H1 (cell line): ENCODE measurements around the gene GLCE. TPM values are rescaled to one million over a fixed set of nuclear protein-coding genes. Genes with fewer than 3 reads are reported as not detected.

ENCODE experiments used
- CBX5 ChIP-seq: fragments of 300-800, 300-1000 bp; sonication (generic); IDR thresholded peaks from 2 replicates; pipeline ENCODE4 v1.7.1; 2016; ENCODE audit warnings: antibody characterized with exemption, low read length, low read depth
- EGR1 ChIP-seq: IDR thresholded peaks from 2 replicates; pipeline ENCODE4 v1.6.1; 2011; ENCODE audit warnings: low read depth, low read length, borderline replicate concordance
- HDAC2 ChIP-seq, 2 experiments: fragments of 300-600 bp in 1 of 2; sonication (generic) in 1 of 2; IDR thresholded peaks; 2 replicates each; pipeline ENCODE4 v1.6.1; 2011 to 2012; ENCODE audit warnings: low read depth in 2 of 2, low read length in 2 of 2, mild to moderate bottlenecking in 2 of 2, moderate library complexity in 2 of 2, borderline replicate concordance in 1 of 2, inconsistent platforms in 1 of 2
- KDM1A ChIP-seq: fragments of 200-600, 300-600 bp; sonication (generic); IDR thresholded peaks from 2 replicates; pipeline ENCODE4 v1.7.1; 2016; ENCODE audit warnings: mild to moderate bottlenecking, low read length, borderline replicate concordance
- polyA plus RNA-seq, 7 experiments: library from polyadenylated mRNA; depleted of rRNA in 3 of 7; stranded (reverse) in 5 of 7; unstranded in 2 of 7; fragments of >200 nt in 5 of 7; fragments of 200-250 nt in 2 of 7; gene quantifications; 1 replicate in 5 of 7; 2 replicates in 1 of 7; 4 replicates in 1 of 7; pipeline versions ENCODE4 v1.2.1 to v1.2.3, GENCODE V29; 2011 to 2013; ENCODE audit warnings: missing spikeins in 2 of 7, mixed read lengths in 2 of 7
- total RNA-seq: library from RNA; stranded (reverse); fragmentation: NEBNext Ultra II Directional; extraction: Animal tissue kit (Norgen Biotek cat#: 25700); gene quantifications from 2 replicates; pipeline ENCODE4 v1.2.1, GENCODE V29; 2021
- TF ChIP-seq, protein P1 (sequence below): IDR thresholded peaks from 2 replicates; pipeline ENCODE4 v1.6.1; 2012; ENCODE audit warnings: inconsistent platforms

Gene GLCE
- total and polyA plus RNA-seq, 2 of the 8 experiments (the other 6 are each of a cell fraction or from before 2014, with no cell fraction given) = 17.1 to 22.7 TPM

DNA sequence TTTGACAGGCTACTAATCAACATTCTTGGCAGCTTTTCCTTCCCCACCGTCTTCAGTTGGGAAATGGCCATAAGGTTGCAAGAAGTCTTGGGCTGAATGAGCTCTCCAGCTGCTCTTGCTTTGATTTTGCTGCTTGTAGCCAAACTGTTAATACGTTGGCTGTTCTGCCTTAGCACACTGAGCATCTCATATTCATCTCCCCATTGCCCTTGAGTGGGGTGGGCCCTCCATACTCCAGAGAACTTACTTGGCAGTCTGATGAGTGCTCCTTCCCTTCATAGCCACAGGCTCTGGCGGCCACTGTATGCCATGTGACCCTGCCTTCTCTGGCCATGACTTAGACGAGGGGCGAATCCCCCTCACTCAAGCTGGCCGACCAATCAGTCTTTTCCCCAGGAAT, 112.5 kb downstream of the GLCE start (continued):
- no peak for TF ChIP-seq HDAC2 (IDR thresholded peaks at IDR 0.05; ENCODE audit: borderline replicate concordance in 1 of 2, low read depth in 2 of 2, low read length in 2 of 2)
- TF ChIP-seq CBX5 = no peak
- TF ChIP-seq KDM1A = no peak
- TF ChIP-seq, protein P1, sequence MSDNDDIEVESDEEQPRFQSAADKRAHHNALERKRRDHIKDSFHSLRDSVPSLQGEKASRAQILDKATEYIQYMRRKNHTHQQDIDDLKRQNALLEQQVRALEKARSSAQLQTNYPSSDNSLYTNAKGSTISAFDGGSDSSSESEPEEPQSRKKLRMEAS = no peak
- TF ChIP-seq EGR1 = no peak
- TF ChIP-seq, all 59 proteins: peak for 0
